ENCODE results near the gene TMTC2.

GRCh38 chr12:82994117-82994516 lies 307.4 kb downstream of the TMTC2 start:
- TF ChIP-seq CTCF (IDR thresholded peaks at IDR 0.05; ENCODE audit: insufficient read depth, low read length, poor library complexity, severe bottlenecking) (no peak), EZH2phosphoT487 (conservative IDR thresholded peaks at IDR 0.05; ENCODE audit: low read length) (no peak)

Measured in SU-DHL-6 (cell line).